Ascending aorta (tissue), 2 donors: Measurements from ENCODE around the gene CREG1. TPM values are rescaled to one million over a fixed set of nuclear protein-coding genes. Genes with fewer than 3 reads are reported as not detected.

Experiments
- DNase-seq, 2 donors: peaks; one replicate each; pipeline ENCODE4 v3.0.0-alpha.2; 2019; ENCODE audit warnings: low spot score in 2 of 2
- H3K27ac ChIP-seq, 2 donors: fragments of 200-600 bp; sonication (generic); one replicate each; pipeline ENCODE4 v1.5.1; 2016 to 2017; ENCODE audit warnings: mild to moderate bottlenecking in 1 of 2
- H3K27me3 ChIP-seq: fragments of 200-600 bp; sonication (generic); one replicate; pipeline ENCODE4 v1.5.1; 2017
- H3K36me3 ChIP-seq, 2 donors: fragments of 200-600 bp; sonication (generic); one replicate each; pipeline ENCODE4 v1.5.1; 2016
- H3K4me1 ChIP-seq, 2 donors: fragments of 200-600 bp; sonication (generic); one replicate each; pipeline ENCODE4 v1.5.1; 2016 to 2017; ENCODE audit warnings: mild to moderate bottlenecking in 1 of 2
- H3K4me3 ChIP-seq, 2 donors: fragments of 200-600 bp; sonication (generic); one replicate each; pipeline ENCODE4 v1.5.1; 2016 to 2017; ENCODE audit warnings: mild to moderate bottlenecking in 1 of 2
- H3K9me3 ChIP-seq, 2 donors: fragments of 200-600 bp; sonication (generic); one replicate each; pipeline ENCODE4 v1.5.1; 2016
- intact Hi-C: fragments of 100-400 bp; cut with DNase I; formaldehyde crosslinking; loops from one replicate; pipeline ENCODE4 v1.15.1; 2023
- total RNA-seq: library from RNA; depleted of rRNA; stranded (reverse); fragments of >200 nt; gene quantifications from one replicate; pipeline ENCODE4 v1.1.0, GENCODE V29; 2016
- TF ChIP-seq, protein P1 (sequence below), 3 experiments: fragments of 200-600 bp in 2 of 3; fragments of 450-650 bp in 1 of 3; sonication (generic) in 2 of 3; IDR thresholded peaks; one replicate each; pipeline ENCODE4 v1.5.1; 2016 to 2019; ENCODE audit warnings: antibody characterized with exemption in 3 of 3, mild to moderate bottlenecking in 1 of 3, moderate library complexity in 1 of 3

The CREG1 gene
- total RNA-seq, 1 donor from 2014 or later, result 170 TPM

DNA sequence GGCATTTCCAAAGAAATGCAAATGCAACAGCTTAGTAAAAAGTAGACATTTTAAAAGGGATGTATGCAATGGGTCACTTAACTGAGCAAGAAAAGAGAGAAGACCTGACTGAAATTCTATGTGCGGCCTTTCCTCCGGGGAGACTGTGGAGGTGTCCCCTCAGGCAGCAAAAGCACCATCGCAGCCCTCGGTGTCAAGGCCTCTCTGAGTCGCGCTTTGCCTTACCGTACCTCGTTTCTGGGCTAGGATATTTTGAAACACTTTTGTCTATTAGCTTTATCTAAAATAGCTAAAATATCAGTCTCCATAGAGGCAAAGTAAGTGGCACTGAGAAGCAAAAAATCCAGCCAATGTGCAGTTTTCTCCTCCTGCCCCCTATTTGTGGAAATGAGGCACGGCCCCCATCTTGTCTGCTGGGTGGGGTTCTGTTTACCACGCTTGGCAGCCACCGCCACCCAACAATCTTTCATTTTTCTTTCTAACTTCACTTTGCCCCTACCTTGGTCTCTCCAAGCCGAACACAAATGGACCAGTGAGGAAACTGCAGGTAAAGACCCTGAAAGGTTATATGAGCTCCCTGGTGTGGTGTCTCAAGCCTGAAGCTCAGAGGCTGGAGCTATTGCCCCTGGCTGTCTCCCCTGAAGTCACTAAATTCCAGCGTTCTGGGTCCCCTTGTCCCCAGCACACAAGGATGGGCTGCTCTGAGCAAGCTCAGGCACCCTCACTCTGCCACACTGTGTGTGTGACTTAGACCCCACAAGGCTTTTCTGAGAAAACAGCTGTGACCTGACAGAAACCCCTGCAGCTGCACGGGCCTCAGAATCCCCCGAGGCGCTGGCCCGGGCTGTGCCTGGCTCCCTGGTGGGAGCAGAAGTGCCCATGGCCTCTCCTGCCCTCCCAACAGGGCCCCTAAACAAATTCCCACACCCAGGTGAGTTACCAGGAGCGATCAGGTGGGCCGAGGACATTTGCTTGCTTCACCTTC lies 36.9 kb downstream of the CREG1 start:
- intact Hi-C loops, result no loop called here

DNA sequence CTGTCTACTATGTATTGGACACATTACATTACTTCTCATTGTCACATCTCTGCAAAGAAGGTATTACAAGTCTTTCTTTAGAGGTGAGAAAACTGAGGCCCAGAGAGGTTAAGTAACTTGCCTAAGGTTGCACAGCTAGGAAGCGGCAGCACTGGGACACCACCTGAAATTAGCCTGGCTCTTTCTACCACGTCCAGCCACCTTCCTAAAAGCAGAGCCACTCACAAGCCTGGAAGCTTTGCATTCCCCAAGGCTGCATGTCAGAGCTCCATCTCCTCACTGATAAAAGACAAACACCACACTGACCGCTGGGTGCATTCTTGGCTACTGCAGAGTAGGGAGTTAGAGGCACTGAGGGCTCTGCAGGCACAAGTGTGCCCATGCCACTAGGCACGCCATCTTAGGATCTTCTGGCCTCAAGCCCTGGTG lies 37.7 kb downstream of the CREG1 start:
- intact Hi-C loops, result no loop called here
- no peaks in the 10 kb centered on the region for H3K27me3 ChIP-seq
- H3K36me3 ChIP-seq, result no peaks in the 10 kb centered on the region

More for the DNA sequence above, 36.9 kb downstream of the CREG1 start:
- Histone ChIP-seq H3K36me3 (no peaks in the 10 kb centered on the region), H3K27me3 (no peaks in the 10 kb centered on the region), H3K27ac (no peak overlapping the region), H3K4me3 (no peak overlapping the region), H3K4me1 (no peaks in the 10 kb centered on the region), H3K9me3 (no peaks in the 10 kb centered on the region)
- peak in 1 of 2 donors; percentile 41 for DNase-seq
- TF ChIP-seq, protein P1, sequence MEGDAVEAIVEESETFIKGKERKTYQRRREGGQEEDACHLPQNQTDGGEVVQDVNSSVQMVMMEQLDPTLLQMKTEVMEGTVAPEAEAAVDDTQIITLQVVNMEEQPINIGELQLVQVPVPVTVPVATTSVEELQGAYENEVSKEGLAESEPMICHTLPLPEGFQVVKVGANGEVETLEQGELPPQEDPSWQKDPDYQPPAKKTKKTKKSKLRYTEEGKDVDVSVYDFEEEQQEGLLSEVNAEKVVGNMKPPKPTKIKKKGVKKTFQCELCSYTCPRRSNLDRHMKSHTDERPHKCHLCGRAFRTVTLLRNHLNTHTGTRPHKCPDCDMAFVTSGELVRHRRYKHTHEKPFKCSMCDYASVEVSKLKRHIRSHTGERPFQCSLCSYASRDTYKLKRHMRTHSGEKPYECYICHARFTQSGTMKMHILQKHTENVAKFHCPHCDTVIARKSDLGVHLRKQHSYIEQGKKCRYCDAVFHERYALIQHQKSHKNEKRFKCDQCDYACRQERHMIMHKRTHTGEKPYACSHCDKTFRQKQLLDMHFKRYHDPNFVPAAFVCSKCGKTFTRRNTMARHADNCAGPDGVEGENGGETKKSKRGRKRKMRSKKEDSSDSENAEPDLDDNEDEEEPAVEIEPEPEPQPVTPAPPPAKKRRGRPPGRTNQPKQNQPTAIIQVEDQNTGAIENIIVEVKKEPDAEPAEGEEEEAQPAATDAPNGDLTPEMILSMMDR (IDR thresholded peaks at IDR 0.05), result no peak

DNA sequence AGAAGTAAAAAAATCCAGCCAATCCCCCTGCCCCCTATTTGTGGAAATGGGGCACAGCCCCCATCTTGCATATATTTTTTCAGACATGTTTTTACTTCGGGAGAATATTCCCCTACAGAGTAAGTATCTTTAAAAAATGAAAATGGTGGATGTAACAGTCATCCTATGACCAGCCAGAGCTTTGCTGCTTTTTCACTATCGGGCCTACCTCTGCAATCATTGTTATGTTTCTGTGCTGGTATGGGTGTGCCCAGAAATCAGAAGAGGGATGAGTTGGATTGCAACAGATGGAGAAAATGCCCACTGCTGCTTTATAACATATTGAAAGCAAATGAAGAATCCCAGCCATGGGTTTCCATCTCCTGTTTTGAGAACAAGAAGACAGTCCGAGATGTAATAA lies 38.1 kb downstream of the CREG1 start:
- no peak overlapping the region for H3K27ac ChIP-seq
- H3K9me3 ChIP-seq, result no peaks in the 10 kb centered on the region
- TF ChIP-seq, protein P1 (IDR thresholded peaks at IDR 0.05), result no peak
- no peaks in the 10 kb centered on the region for H3K27me3 ChIP-seq
- no peak overlapping the region for H3K4me3 ChIP-seq
- no peaks in the 10 kb centered on the region for H3K4me1 ChIP-seq
- DNase-seq, result no peak
- intact Hi-C loops, result no loop called here
- no peaks in the 10 kb centered on the region for H3K36me3 ChIP-seq

More for the DNA sequence above, 37.7 kb downstream of the CREG1 start:
- peak in 1 of 2 donors; percentile 27 for DNase-seq
- TF ChIP-seq, protein P1 (IDR thresholded peaks at IDR 0.05), result no peak
- Histone ChIP-seq H3K27ac (no peak overlapping the region), H3K9me3 (no peaks in the 10 kb centered on the region), H3K4me3 (no peak overlapping the region), H3K4me1 (no peaks in the 10 kb centered on the region)

DNA sequence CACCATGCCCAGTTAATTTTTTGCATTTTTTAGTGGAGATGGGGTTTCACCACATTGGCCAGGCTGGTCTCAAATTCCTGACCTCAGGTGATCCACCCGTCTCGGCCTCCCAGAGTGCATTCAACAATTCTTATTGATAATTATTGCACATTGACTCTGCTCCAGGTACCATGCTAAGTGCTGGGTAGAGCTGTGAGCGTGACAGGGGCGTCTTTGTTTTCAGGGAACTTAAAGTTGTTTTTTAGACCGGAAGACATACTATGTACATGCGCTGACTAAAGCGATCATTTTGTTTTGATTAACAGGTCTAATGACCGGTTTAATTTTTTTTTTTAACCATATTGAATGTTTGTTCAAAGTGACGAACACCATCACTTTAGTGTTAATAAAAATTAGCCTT lies 39.3 kb downstream of the CREG1 start:
- H3K4me1 ChIP-seq, result no peaks in the 10 kb centered on the region
- intact Hi-C loops, result no loop called here
- DNase-seq, result peak in 1 of 2 donors; percentile 22
- H3K9me3 ChIP-seq, result no peaks in the 10 kb centered on the region
- H3K27ac ChIP-seq, result no peak overlapping the region
- H3K36me3 ChIP-seq, result no peaks in the 10 kb centered on the region
- H3K27me3 ChIP-seq, result no peaks in the 10 kb centered on the region
- TF ChIP-seq, protein P1 (IDR thresholded peaks at IDR 0.05), result no peak
- no peak overlapping the region for H3K4me3 ChIP-seq

DNA sequence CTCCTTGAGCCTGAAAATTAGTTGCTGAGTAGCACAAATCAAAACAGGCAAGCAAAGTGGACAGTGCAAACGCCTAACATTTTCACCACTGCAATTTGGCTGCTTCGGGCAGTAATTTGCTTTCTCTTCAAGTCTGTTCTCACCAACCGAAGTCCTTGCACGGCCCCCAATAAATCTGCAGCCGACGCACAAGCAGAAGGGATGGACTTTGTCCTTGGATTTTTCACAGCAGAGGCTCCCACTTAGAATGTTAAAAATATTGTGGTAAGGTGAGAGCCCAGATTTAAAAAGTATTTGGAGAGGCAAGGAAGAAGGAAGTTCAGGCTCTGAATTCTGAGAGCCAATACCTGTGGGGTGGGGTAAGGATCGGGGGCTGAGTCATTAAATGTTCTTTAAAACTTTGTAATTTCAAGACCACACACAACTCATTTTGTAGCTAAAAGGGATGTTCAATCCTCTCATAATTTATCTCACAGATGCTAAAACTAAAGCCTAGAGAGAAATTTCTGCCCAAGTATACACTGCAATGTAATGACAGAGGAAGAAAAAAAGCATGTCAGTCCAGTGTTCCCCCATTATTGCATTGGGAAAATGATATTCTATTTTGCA lies 41.4 kb downstream of the CREG1 start:
- TF ChIP-seq, protein P1 (IDR thresholded peaks at IDR 0.05), result no peak
- no peaks in the 10 kb centered on the region for H3K36me3 ChIP-seq
- H3K4me1 ChIP-seq, result no peaks in the 10 kb centered on the region
- DNase-seq, result no peak
- no peak overlapping the region for H3K4me3 ChIP-seq
- H3K27ac ChIP-seq, result no peak overlapping the region
- H3K9me3 ChIP-seq, result no peaks in the 10 kb centered on the region
- intact Hi-C loops, result no loop called here
- no peaks in the 10 kb centered on the region for H3K27me3 ChIP-seq
